ENCODE data around the gene RPL32.

Gene RPL32

DNA sequence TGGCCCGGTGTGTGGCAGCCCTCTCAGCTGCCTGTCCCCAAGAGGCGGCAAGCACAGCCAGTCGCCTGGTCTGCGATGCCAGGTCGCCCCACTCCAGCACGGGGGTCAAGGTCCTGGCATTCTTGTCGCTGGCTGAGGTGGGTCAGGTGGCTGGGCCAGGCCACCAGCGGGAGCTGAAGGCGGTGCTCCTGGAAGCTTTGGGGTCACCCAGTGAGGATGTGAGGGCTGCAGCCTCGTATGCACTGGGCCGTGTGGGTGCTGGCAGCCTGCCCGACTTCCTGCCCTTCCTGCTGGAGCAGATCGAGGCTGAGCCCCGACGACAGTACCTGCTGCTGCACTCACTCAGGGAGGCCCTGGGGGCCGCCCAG lies 24.0 kb downstream of the RPL32 start:
- CTCF ChIA-PET, result no interaction called here
- Histone ChIP-seq H3K36me3 (ENCODE audit: control insufficient read depth in 2 of 2, insufficient read depth in 1 of 2, low read length in 2 of 2) (peaks cover 0 to 80% of the 10 kb centered on the region in 2 experiments; a peak in 2 of 3 replicates), H3K9me3 (ENCODE audit: control insufficient read depth, insufficient read depth, low read depth, low read length) (no peaks in the 10 kb centered on the region), H3K4me1 (ENCODE audit: control insufficient read depth, insufficient read depth, low read length) (no peaks in the 10 kb centered on the region), H3K4me3 (ENCODE audit: low read depth, low read length) (no peak overlapping the region), H3K27ac (ENCODE audit: extremely low read depth, low read depth, low read length) (no peak overlapping the region)
- TF ChIP-seq ZNF510 (tag by site-specific recombination; IDR thresholded peaks at IDR 0.05; ENCODE audit: insufficient replicate concordance) (no peak), SP7 (tag by site-specific recombination; IDR thresholded peaks at IDR 0.05) (no peak), ZNF16 (tag by site-specific recombination; IDR thresholded peaks at IDR 0.05; ENCODE audit: low read depth) (no peak), ZNF112 (tag by site-specific recombination; IDR thresholded peaks at IDR 0.05) (no peak)
- TF ChIP-seq, protein P1, sequence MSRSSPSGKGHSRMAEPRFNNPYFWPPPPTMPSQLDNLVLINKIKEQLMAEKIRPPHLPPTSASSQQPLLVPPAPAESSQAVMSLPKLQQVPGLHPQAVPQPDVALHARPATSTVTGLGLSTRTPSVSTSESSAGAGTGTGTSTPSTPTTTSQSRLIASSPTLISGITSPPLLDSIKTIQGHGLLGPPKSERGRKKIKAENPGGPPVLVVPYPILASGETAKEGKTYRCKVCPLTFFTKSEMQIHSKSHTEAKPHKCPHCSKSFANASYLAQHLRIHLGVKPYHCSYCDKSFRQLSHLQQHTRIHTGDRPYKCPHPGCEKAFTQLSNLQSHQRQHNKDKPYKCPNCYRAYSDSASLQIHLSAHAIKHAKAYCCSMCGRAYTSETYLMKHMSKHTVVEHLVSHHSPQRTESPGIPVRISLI (tag by site-specific recombination; IDR thresholded peaks at IDR 0.05), result no peak
- TF ChIP-seq, protein P2, sequence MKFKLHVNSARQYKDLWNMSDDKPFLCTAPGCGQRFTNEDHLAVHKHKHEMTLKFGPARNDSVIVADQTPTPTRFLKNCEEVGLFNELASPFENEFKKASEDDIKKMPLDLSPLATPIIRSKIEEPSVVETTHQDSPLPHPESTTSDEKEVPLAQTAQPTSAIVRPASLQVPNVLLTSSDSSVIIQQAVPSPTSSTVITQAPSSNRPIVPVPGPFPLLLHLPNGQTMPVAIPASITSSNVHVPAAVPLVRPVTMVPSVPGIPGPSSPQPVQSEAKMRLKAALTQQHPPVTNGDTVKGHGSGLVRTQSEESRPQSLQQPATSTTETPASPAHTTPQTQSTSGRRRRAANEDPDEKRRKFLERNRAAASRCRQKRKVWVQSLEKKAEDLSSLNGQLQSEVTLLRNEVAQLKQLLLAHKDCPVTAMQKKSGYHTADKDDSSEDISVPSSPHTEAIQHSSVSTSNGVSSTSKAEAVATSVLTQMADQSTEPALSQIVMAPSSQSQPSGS (tag by site-specific recombination; IDR thresholded peaks at IDR 0.05; ENCODE audit: low read depth), result no peak
- TF ChIP-seq, protein P3, sequence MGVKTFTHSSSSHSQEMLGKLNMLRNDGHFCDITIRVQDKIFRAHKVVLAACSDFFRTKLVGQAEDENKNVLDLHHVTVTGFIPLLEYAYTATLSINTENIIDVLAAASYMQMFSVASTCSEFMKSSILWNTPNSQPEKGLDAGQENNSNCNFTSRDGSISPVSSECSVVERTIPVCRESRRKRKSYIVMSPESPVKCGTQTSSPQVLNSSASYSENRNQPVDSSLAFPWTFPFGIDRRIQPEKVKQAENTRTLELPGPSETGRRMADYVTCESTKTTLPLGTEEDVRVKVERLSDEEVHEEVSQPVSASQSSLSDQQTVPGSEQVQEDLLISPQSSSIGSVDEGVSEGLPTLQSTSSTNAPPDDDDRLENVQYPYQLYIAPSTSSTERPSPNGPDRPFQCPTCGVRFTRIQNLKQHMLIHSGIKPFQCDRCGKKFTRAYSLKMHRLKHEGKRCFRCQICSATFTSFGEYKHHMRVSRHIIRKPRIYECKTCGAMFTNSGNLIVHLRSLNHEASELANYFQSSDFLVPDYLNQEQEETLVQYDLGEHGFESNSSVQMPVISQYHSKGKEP (tag by site-specific recombination; IDR thresholded peaks at IDR 0.05), result no peak
- POLR2A ChIA-PET, result no interaction called here

DNA sequence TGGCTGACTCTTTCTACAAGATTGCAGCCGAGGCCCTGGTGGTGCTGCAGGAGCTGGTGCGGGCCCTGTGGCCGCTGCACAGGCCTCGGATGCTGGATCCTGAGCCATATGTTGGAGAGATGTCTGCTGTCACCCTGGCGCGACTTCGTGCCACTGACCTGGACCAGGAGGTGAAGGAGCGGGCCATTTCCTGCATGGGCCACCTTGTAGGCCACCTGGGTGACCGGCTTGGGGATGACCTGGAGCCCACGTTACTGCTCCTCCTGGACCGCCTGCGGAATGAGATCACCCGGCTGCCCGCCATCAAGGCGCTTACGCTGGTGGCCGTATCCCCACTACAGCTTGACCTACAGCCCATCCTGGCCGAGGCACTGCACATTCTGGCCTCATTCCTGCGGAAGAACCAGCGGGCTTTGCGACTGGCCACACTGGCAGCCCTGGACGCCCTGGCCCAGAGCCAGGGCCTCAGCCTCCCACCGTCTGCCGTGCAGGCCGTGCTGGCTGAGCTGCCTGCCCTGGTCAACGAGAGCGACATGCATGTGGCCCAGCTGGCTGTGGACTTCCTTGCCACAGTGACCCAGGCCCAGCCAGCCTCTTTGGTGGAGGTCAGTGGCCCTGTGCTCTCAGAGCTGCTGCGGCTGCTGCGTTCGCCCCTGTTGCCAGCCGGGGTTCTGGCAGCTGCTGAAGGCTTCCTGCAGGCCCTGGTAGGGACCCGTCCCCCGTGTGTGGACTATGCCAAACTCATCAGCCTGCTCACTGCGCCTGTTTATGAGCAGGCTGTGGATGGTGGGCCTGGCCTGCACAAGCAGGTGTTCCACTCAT lies 24.6 kb downstream of the RPL32 start:
- H3K4me1 ChIP-seq (ENCODE audit: control insufficient read depth, insufficient read depth, low read length), result no peaks in the 10 kb centered on the region
- H3K4me3 ChIP-seq (ENCODE audit: low read depth, low read length), result no peak overlapping the region
- H3K36me3 ChIP-seq (ENCODE audit: control insufficient read depth in 2 of 2, insufficient read depth in 1 of 2, low read length in 2 of 2), result peaks cover 0 to 80% of the 10 kb centered on the region in 2 experiments; a peak in 2 of 3 replicates
- ChIA-PET POLR2A (no interaction called here), CTCF (no interaction called here)
- H3K27ac ChIP-seq (ENCODE audit: extremely low read depth, low read depth, low read length), result no peak overlapping the region
- TF ChIP-seq SP2 (tag by site-specific recombination; IDR thresholded peaks at IDR 0.05), result no peak
- no peak for TF ChIP-seq ZNF175 (tag by site-specific recombination; IDR thresholded peaks at IDR 0.05)
- TF ChIP-seq, protein P4, sequence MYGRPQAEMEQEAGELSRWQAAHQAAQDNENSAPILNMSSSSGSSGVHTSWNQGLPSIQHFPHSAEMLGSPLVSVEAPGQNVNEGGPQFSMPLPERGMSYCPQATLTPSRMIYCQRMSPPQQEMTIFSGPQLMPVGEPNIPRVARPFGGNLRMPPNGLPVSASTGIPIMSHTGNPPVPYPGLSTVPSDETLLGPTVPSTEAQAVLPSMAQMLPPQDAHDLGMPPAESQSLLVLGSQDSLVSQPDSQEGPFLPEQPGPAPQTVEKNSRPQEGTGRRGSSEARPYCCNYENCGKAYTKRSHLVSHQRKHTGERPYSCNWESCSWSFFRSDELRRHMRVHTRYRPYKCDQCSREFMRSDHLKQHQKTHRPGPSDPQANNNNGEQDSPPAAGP (tag by site-specific recombination; IDR thresholded peaks at IDR 0.05), result no peak
- TF ChIP-seq ZNF791 (tag by site-specific recombination; IDR thresholded peaks at IDR 0.05), result no peak
- TF ChIP-seq ZNF426 (tag by site-specific recombination; IDR thresholded peaks at IDR 0.05), result no peak
- TF ChIP-seq, protein P5, sequence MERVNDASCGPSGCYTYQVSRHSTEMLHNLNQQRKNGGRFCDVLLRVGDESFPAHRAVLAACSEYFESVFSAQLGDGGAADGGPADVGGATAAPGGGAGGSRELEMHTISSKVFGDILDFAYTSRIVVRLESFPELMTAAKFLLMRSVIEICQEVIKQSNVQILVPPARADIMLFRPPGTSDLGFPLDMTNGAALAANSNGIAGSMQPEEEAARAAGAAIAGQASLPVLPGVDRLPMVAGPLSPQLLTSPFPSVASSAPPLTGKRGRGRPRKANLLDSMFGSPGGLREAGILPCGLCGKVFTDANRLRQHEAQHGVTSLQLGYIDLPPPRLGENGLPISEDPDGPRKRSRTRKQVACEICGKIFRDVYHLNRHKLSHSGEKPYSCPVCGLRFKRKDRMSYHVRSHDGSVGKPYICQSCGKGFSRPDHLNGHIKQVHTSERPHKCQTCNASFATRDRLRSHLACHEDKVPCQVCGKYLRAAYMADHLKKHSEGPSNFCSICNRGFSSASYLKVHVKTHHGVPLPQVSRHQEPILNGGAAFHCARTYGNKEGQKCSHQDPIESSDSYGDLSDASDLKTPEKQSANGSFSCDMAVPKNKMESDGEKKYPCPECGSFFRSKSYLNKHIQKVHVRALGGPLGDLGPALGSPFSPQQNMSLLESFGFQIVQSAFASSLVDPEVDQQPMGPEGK (tag by site-specific recombination; IDR thresholded peaks at IDR 0.05), result no peak
- TF ChIP-seq ZNF610 (tag by site-specific recombination; IDR thresholded peaks at IDR 0.05; ENCODE audit: borderline replicate concordance), result no peak
- TF ChIP-seq, protein P6, sequence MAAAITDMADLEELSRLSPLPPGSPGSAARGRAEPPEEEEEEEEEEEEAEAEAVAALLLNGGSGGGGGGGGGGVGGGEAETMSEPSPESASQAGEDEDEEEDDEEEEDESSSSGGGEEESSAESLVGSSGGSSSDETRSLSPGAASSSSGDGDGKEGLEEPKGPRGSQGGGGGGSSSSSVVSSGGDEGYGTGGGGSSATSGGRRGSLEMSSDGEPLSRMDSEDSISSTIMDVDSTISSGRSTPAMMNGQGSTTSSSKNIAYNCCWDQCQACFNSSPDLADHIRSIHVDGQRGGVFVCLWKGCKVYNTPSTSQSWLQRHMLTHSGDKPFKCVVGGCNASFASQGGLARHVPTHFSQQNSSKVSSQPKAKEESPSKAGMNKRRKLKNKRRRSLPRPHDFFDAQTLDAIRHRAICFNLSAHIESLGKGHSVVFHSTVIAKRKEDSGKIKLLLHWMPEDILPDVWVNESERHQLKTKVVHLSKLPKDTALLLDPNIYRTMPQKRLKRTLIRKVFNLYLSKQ (tag by site-specific recombination; IDR thresholded peaks at IDR 0.05; ENCODE audit: borderline replicate concordance), result no peak
- TF ChIP-seq ZNF544 (tag by site-specific recombination; IDR thresholded peaks at IDR 0.05), result no peak
- no peak for TF ChIP-seq ZNF16 (tag by site-specific recombination; IDR thresholded peaks at IDR 0.05; ENCODE audit: low read depth)
- TF ChIP-seq ZBTB7A (tag by site-specific recombination; IDR thresholded peaks at IDR 0.05; ENCODE audit: low read depth), result no peak
- no peaks in the 10 kb centered on the region for H3K9me3 ChIP-seq (ENCODE audit: control insufficient read depth, insufficient read depth, low read depth, low read length)
